Esophagus (tissue), 2 donors: ENCODE data around the gene SH3YL1. TPM values are rescaled to one million over a fixed set of nuclear protein-coding genes. Genes with fewer than 3 reads are reported as not detected.

Experiments used
- H3K27ac ChIP-seq, 2 donors: one replicate each; pipeline ENCODE4 v1.5.1; 2013; ENCODE audit warnings: low read depth in 2 of 2, mild to moderate bottlenecking in 2 of 2, inconsistent platforms in 1 of 2, low read length in 1 of 2, moderate library complexity in 1 of 2
- H3K27me3 ChIP-seq, 2 donors: one replicate each; pipeline ENCODE4 v1.6.1; 2013; ENCODE audit warnings: low read length in 2 of 2, control low read depth in 1 of 2, mild to moderate bottlenecking in 1 of 2; ENCODE audit not compliant: insufficient read depth in 2 of 2, control insufficient read depth in 1 of 2
- H3K36me3 ChIP-seq, 2 donors: one replicate each; pipeline ENCODE4 v1.6.1; 2013; ENCODE audit warnings: low read length in 1 of 2; ENCODE audit not compliant: control insufficient read depth in 2 of 2, insufficient read depth in 2 of 2
- H3K4me1 ChIP-seq, 2 donors: one replicate each; pipeline ENCODE4 v1.6.1; 2013; ENCODE audit warnings: low read length in 1 of 2; ENCODE audit not compliant: control insufficient read depth in 2 of 2, insufficient read depth in 2 of 2
- H3K4me3 ChIP-seq, 2 donors: one replicate each; pipeline ENCODE4 v1.5.1; 2013; ENCODE audit warnings: low read length in 2 of 2, mild to moderate bottlenecking in 2 of 2, low read depth in 1 of 2, moderate library complexity in 1 of 2
- H3K9me3 ChIP-seq, 2 donors: one replicate each; pipeline ENCODE4 v1.6.1; 2013; ENCODE audit warnings: mild to moderate bottlenecking in 2 of 2, low read depth in 1 of 2, low read length in 1 of 2, moderate library complexity in 1 of 2; ENCODE audit not compliant: control insufficient read depth in 2 of 2, insufficient read depth in 1 of 2
- WGBS, 2 donors: extraction: QIAGEN DNeasy Blood & Tissue Kit; methylation state at CpG; one replicate each; pipeline ENCODE4 v1.1.7; 2013; 5-methylcytosine and 5-hydroxymethylcytosine counted together
- polyA plus RNA-seq, 2 donors: library from polyadenylated mRNA; stranded (reverse); fragments of 200-250 nt; gene quantifications; one replicate each; pipeline ENCODE4 v1.2.3, GENCODE V29; 2013
- donor health status: healthy with polysubstance abuse.
- donor health status: Bipolar disorder and iron deficiency.

The SH3YL1 gene
- polyA plus RNA-seq, 2 donors, result 57.0 to 72.5 TPM

DNA sequence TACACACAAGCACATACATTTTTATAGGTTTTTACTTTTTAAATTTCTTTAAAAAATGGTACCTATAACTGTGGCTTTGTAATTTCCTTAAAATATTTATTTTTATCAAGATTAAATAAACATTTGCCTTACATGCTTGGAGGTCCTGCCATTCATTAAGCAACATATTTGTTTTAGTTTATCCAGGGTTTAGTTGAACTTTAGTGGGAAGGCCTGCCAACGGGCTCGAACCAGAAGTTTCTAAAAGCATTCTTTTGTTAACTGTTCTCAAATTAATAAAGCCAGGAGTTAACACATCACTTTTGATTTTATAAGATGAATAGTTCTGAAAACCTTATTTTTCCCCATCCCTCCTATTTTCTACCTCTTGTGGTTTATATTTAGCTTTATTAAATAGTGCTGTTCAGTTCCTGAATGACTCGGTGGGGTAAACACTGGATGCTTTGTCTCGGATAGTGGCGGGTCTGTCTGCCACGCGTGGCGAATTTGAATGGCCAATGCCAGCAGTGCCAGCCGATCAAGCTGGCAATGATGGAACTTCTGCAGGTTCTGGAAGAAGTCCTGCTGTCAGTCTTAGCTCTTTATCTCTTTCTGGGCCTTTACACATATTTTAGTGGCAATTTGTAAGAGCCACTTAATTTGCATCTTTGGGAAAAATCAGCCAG, 32.2 kb downstream of the SH3YL1 start:
- peaks cover 10% of the 10 kb centered on the region in 2 donors for H3K36me3 ChIP-seq
- no peaks in the 10 kb centered on the region for H3K9me3 ChIP-seq
- no peak overlapping the region for H3K4me3 ChIP-seq
- no peaks in the 10 kb centered on the region for H3K27me3 ChIP-seq
- H3K4me1 ChIP-seq, result no peaks in the 10 kb centered on the region
- no peak overlapping the region for H3K27ac ChIP-seq
- 64% methylated on average over 9 of the region's 9 CpGs for WGBS, 2 donors

DNA sequence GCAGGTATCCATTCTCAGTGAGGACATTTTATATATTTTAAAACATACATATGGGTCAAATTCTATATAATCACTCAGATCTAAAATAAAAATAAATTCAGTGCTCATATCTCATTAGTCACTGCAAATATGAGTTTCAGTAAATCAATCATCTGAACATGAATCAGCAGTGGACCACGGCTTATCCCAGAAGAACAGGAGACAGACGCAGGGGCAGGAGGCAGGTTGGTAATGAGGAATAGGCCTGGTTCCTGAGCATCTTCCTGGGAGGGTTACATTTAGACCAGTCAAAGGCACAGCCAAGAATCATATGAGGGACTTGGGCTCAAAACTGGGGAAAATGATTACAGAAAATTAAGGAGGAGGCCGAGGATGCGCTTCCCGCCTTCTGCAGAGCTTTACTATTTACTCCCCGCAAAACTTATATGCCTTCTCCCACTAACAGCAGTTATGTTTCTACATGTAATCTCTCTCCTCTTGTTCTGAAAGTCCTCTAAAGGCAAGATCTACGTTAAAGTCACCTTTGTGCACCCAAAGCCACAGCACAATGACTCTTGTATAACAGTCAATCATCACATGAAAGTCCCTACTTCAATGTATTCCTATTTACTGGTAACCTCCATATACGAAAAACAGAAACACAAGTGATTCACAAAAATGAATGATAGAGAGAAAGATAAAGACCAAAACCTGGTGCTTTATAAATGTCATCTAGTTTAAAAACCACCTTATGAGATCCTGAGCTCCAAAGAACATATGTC, 35.1 kb downstream of the SH3YL1 start:
- H3K4me3 ChIP-seq, result no peak overlapping the region
- H3K27me3 ChIP-seq, result no peaks in the 10 kb centered on the region
- H3K36me3 ChIP-seq, result peaks cover 11 to 15% of the 10 kb centered on the region in 2 donors
- 91 to 94% methylated on average over 8 of the region's 8 CpGs for WGBS, 2 donors
- no peak overlapping the region for H3K27ac ChIP-seq
- H3K9me3 ChIP-seq, result no peaks in the 10 kb centered on the region
- no peaks in the 10 kb centered on the region for H3K4me1 ChIP-seq

DNA sequence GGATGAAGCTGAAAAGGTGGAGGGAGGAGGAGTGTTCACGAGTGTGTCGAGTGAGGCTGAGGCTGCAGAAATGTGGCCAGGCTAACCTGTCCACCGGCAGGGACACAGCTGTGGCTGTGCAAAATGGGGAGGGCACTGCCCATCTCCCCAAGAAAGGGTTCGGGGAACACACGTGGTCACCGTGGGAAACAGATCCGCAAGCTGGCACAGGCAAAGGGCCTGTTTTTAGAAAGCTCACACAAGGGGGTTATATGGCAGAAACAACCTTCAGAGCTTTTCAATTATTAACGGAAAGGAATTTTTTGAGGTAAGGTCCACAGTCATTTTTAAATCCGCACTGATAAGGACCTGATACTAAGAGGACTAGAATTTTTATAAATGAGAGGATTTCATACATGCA, 35.7 kb downstream of the SH3YL1 start:
- Histone ChIP-seq H3K27ac (no peak overlapping the region), H3K27me3 (no peaks in the 10 kb centered on the region), H3K4me1 (no peaks in the 10 kb centered on the region), H3K9me3 (no peaks in the 10 kb centered on the region), H3K4me3 (no peak overlapping the region), H3K36me3 (peaks cover 13 to 18% of the 10 kb centered on the region in 2 donors)
- WGBS, 2 donors, result 84 to 95% methylated on average over 9 of the region's 9 CpGs

GRCh38 chr2:223971-224760, 39.7 kb downstream of the SH3YL1 start:
- Histone ChIP-seq H3K9me3 (no peaks in the 10 kb centered on the region), H3K4me1 (no peaks in the 10 kb centered on the region), H3K36me3 (peaks cover 17 to 19% of the 10 kb centered on the region in 2 donors), H3K27me3 (no peaks in the 10 kb centered on the region), H3K4me3 (no peak overlapping the region), H3K27ac (no peak overlapping the region)
- WGBS, 2 donors, result 92 to 94% methylated on average over 6 of the region's 6 CpGs

GRCh38 chr2:223451-223850, 40.4 kb downstream of the SH3YL1 start:
- H3K36me3 ChIP-seq, result peaks cover 14 to 19% of the 10 kb centered on the region in 2 donors
- no peaks in the 10 kb centered on the region for H3K27me3 ChIP-seq
- WGBS, 2 donors, result 89% methylated on average over 4 of the region's 4 CpGs
- H3K4me1 ChIP-seq, result no peaks in the 10 kb centered on the region
- no peaks in the 10 kb centered on the region for H3K9me3 ChIP-seq
- H3K4me3 ChIP-seq, result no peak overlapping the region
- no peak overlapping the region for H3K27ac ChIP-seq

DNA sequence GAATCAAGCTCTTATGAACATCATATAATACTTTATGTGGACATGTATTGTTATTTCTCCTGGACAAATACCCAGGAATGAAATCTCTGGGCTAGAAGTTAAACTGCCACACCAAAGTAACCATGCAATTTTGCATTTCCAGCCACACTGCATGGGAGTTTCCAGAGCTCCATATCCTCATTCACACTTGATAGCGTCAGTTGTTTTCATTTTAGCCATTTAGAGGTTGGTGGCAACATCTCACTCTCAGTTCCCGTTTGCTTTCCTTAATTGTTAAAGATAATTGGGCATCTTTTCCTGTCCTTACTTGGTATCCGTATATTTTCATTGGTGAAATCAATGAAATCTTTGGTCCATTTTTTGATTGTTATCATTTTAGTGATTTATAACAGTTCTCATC, 47.8 kb downstream of the SH3YL1 start:
- peaks cover 0 to 4% of the 10 kb centered on the region in 2 donors for H3K9me3 ChIP-seq
- H3K4me3 ChIP-seq, result no peak overlapping the region
- H3K36me3 ChIP-seq, result peaks cover 2 to 5% of the 10 kb centered on the region in 2 donors
- no peaks in the 10 kb centered on the region for H3K4me1 ChIP-seq
- H3K27me3 ChIP-seq, result no peaks in the 10 kb centered on the region
- no peak overlapping the region for H3K27ac ChIP-seq
- 83 to 89% methylated on average over 3 of the region's 3 CpGs for WGBS, 2 donors

- 69 to 74% methylated on average over 43 of the region's 43 CpGs for WGBS, 2 donors
- Histone ChIP-seq H3K4me3 (no peak overlapping the region), H3K27ac (no peak overlapping the region), H3K36me3 (peaks cover 0 to 5% of the 10 kb centered on the region in 2 donors), H3K9me3 (peaks cover 0 to 4% of the 10 kb centered on the region in 2 donors), H3K4me1 (no peaks in the 10 kb centered on the region), H3K27me3 (no peaks in the 10 kb centered on the region)
Observed at GRCh38 chr2:213932-214693, 49.7 kb downstream of the SH3YL1 start.

GRCh38 chr2:211486-212184, 52.2 kb downstream of the SH3YL1 start:
- no peak overlapping the region for H3K4me3 ChIP-seq
- H3K4me1 ChIP-seq, result no peaks in the 10 kb centered on the region
- no peaks in the 10 kb centered on the region for H3K27me3 ChIP-seq
- H3K27ac ChIP-seq, result no peak overlapping the region
- no peaks in the 10 kb centered on the region for H3K36me3 ChIP-seq
- 68 to 79% methylated on average over 5 of the region's 5 CpGs for WGBS, 2 donors
- peaks cover 0 to 4% of the 10 kb centered on the region in 2 donors for H3K9me3 ChIP-seq
